Stimulated activated CD8-positive, alpha-beta memory T cell treated with anti-CD3 and anti-CD28 coated beads, Interleukin-12 subunit alpha, Interleukin-12 subunit beta, amount 100 ng/mL, for 24 hours (primary cell): ENCODE measurements around the gene RNU4-1.
A peak's percentile ranks its signal among the peaks of the same experiment; 100 is the strongest.
"Not testable (repeated sequence)": the region's sequence is repeated elsewhere in the genome, so short reads cannot be mapped to it uniquely, and the experiment has no call there.

Source experiments
- DNase-seq: peaks from one replicate; pipeline ENCODE4 v3.0.0-alpha.2; 2020; ENCODE audit errors: extremely low read depth

RNU4-1 gene

GRCh38 chr12:120292661-120293531, at the start of gene RNU4-1:
RNU4-1 (minus strand) TSS chr12:120293237.
- DNase-seq, result peak; percentile 60

GRCh38 chr12:120342175-120343038, 49.4 kb upstream of the RNU4-1 start:
- DNase-seq, result no peak

- DNase-seq, result no peak
These were observed 46.2 kb upstream of the RNU4-1 start for GRCh38 chr12:120339256-120339655.

GRCh38 chr12:120337730-120338129, 44.7 kb upstream of the RNU4-1 start:
- no peak for DNase-seq

- DNase-seq, result not testable (repeated sequence)
These were observed 43.4 kb upstream of the RNU4-1 start for GRCh38 chr12:120336392-120336791.

- DNase-seq, result not testable (repeated sequence)
These were observed 42.4 kb upstream of the RNU4-1 start for GRCh38 chr12:120335447-120335846.

GRCh38 chr12:120332523-120332922, 39.5 kb upstream of the RNU4-1 start:
- DNase-seq, result no peak

- DNase-seq, result no peak
These were observed 39.0 kb upstream of the RNU4-1 start for GRCh38 chr12:120332041-120332440.

- no peak for DNase-seq
These were observed 38.4 kb upstream of the RNU4-1 start for GRCh38 chr12:120331390-120331789.

- DNase-seq, result no peak
These were observed 35.2 kb upstream of the RNU4-1 start for GRCh38 chr12:120328228-120328627.

GRCh38 chr12:120327593-120327992, 34.6 kb upstream of the RNU4-1 start, which contains the start of gene PLA2G1B:
PLA2G1B (minus strand) TSS chr12:120327779; CDS start chr12:120327753, 26 bp downstream.
- no peak for DNase-seq

- no peak for DNase-seq
These were observed 31.9 kb upstream of the RNU4-1 start for GRCh38 chr12:120324841-120325417.

GRCh38 chr12:120323772-120324171, 30.7 kb upstream of the RNU4-1 start:
- no peak for DNase-seq

GRCh38 chr12:120321382-120322202, 28.6 kb upstream of the RNU4-1 start:
- DNase-seq, result no peak

- DNase-seq, result peak; percentile 99
These were observed 24.4 kb upstream of the RNU4-1 start for GRCh38 chr12:120317224-120318105.

- DNase-seq, result no peak
These were observed 23.8 kb upstream of the RNU4-1 start for GRCh38 chr12:120316798-120317223.

- DNase-seq, result no peak
These were observed 21.2 kb upstream of the RNU4-1 start for GRCh38 chr12:120314220-120314619.

GRCh38 chr12:120301962-120302815, 9.2 kb upstream of the RNU4-1 start, which contains the start of gene SIRT4:
SIRT4 (plus strand) TSS chr12:120302321; CDS start chr12:120303562, 1,241 bp downstream.
- peak; percentile 80 for DNase-seq

GRCh38 chr12:120292411-120292660, 701 bp downstream of the RNU4-1 start:
- DNase-seq, result no peak
